GM19397 (cell line): ENCODE data around the gene RNF213.

Experiments used
- ATAC-seq: cut with Tn5 transposase; IDR thresholded peaks from one replicate; pipeline ENCODE4 v1.9.1; 2021; ENCODE audit warnings: mild to moderate bottlenecking, moderate library complexity; ENCODE audit not compliant: unreplicated experiment

RNF213 gene

GRCh38 chr17:80363518-80364090, 103.0 kb downstream of the RNF213 start:
- ATAC-seq = no peak

- ATAC-seq = no peak
Observed at GRCh38 chr17:80364091-80364691, 103.5 kb downstream of the RNF213 start.

GRCh38 chr17:80365001-80365965, 104.6 kb downstream of the RNF213 start:
- no peak for ATAC-seq

DNA sequence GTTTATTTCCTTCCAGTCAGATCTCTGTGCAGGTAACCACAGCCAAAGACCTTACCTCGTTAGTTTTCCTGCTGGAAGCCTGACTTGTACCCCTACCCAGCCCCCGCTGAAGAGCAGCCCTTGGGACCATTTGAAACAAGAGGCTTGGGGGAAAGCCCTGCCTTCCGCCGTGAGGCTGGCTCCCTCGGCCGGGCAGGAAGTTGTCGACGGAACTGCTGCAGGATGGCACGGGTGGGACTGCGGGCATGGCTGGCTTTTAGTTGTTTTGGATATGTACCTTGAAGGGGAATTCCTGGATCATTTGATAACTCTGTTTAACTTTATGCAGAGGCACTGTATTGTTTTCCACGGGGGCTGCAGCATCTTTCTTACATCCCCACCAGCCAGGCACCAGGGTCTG, 105.3 kb downstream of the RNF213 start:
- no peak for ATAC-seq

- no peak for ATAC-seq
Observed at GRCh38 chr17:80367503-80367902, 106.9 kb downstream of the RNF213 start.

GRCh38 chr17:80371196-80371595, 110.5 kb downstream of the RNF213 start:
- ATAC-seq = no peak

GRCh38 chr17:80372456-80372855, 111.8 kb downstream of the RNF213 start:
- no peak for ATAC-seq

DNA sequence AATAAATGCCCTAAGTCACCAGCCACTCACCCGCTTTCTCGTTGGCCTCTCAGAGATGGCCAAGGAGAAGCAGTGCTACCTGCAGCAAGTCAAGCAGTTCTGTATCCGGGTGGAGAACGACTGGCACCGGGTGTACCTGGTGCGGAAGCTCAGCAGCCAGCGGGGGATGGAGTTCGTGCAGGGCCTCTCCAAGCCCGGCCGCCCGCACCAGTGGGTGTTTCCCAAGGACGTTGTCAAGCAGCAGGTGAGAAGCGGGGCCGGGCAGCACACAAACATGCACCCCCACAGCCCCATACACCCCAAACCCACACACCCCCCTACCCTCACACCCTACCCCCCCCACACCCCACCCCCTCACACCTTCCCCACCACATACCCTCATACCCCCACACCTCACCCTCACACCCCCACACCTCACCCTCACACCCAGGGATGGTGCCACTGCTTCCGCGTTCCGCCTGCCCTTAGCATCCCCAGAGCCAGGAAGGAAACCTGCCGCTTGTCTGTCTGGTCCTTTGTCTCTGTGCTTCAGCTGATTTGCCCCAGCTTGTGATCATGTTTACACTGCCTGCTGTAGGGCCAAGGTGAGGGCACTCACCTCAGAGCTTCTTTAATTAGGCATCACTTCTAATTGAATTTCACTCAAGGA, 112.4 kb downstream of the RNF213 start:
- no peak for ATAC-seq

DNA sequence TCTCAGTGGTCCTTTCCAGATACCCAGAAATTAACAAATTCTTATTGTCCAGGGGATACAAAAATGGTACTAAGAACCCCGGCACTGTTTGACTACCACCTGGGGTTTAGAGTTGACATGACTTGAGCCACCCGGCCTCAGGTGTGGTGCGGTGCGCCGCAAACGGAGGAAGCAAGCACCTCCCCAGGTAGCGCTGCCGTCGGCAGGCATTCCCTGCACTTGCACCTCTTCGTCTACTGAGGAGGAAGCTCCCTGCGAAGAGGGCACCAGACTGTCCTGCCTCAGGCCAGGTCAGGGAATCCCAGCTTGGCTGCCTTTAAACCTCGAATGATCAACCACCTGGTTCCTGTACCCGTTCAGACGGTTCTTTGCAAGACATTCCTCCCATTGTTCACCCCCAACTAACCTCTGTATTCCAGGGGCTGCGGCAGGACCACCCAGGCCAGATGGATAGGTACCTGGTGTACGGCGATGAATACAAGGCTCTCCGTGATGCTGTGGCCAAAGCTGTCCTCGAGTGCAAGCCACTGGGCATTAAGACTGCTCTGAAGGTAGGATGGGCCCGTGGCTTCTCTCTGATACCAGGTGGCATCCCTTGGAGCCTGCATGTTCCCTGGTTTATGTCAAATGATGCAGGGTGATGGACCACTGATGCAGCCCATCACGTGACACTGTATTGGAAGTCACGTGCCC, 113.5 kb downstream of the RNF213 start:
- ATAC-seq = no peak

DNA sequence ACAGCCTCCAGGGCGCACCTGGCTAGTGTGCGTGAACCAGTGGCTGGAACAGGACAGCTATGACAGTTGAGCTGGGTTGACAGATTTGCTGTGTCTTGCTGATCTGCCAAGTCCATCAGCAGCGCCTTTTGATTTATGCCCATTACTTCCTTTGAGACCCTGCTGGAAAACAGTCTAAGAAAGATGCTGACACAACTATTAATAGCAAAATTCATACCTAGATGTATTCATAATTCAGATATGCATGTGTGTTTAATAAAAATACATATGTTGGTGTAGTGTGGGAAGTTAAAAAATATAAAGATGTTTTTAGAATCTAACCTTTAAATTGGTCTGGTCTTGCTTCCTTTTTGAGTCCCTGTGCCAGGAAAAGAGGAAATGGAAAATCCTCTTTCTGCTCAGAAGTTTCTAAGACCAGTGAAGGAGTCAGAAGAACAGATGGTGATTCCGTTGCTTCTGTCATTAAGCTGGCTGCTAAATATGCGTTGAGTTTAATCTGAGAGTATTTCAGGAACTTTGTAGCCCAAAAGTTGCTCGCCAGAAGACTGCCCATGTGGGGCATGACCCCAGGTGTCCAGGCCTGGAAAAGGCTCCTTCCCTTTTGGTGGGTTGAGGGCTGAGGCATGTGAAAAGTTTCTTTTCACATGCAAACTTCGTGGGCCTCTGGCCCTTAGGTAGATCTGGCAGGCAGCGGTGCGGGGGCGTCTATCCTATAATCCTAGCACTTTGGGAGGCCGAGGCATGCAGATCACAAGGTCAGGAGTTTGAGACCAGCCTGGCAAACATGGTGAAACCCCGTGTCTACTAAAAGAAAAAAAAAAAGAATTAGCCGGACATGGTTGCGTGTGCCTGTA, 114.3 kb downstream of the RNF213 start:
- no peak for ATAC-seq

- no peak for ATAC-seq
Observed at GRCh38 chr17:80376531-80376930, 115.9 kb downstream of the RNF213 start.

- ATAC-seq = no peak
Observed at GRCh38 chr17:80377798-80378197, 117.1 kb downstream of the RNF213 start.

DNA sequence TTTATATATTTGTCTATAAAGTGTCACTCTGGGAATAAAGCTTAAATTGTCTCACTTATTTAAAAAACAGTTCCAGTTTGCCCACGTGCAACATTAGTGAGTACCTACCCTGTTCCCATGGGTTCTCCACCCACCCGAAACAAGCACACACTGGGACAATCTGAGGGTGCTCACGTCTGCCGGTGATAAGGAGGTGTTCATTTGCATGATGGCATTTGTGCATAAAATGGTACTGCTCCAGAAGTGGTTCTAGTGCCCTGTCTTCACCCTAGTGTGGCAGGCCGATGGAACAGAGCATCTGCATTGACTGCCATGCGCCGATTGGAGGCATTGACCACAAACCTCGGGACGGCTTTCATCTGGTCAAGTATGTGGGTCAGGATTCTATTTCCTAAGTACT, 118.7 kb downstream of the RNF213 start:
- no peak for ATAC-seq

- ATAC-seq = no peak
Observed at GRCh38 chr17:80380068-80380467, 119.4 kb downstream of the RNF213 start.

DNA sequence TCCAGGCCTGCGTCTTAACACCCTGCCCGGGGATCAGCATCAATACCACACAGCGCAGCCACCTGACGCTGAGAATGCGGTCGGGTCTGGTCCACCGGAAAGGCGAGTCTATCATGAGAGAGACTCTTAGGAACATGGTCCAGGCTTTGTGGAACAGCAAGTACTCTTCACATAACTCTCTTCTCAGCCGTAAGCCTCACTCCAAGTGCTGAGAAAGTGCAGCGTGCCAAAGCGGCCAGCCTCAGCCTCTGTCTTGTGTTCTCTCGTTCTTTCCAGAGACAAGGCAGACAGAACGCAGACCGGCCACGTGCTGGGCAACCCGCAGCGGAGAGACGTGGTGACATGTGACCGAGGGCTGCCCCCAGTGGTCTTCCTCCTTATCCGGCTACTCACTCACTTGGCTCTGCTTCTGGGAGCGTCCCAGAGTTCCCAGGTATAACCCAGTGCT, 119.9 kb downstream of the RNF213 start:
- ATAC-seq = no peak

- ATAC-seq = no peak
Observed at GRCh38 chr17:80381416-80381923, 120.8 kb downstream of the RNF213 start.

GRCh38 chr17:80382446-80382845, 121.8 kb downstream of the RNF213 start:
- no peak for ATAC-seq

- no peak for ATAC-seq
Observed at GRCh38 chr17:80382956-80383355, 122.3 kb downstream of the RNF213 start.

DNA sequence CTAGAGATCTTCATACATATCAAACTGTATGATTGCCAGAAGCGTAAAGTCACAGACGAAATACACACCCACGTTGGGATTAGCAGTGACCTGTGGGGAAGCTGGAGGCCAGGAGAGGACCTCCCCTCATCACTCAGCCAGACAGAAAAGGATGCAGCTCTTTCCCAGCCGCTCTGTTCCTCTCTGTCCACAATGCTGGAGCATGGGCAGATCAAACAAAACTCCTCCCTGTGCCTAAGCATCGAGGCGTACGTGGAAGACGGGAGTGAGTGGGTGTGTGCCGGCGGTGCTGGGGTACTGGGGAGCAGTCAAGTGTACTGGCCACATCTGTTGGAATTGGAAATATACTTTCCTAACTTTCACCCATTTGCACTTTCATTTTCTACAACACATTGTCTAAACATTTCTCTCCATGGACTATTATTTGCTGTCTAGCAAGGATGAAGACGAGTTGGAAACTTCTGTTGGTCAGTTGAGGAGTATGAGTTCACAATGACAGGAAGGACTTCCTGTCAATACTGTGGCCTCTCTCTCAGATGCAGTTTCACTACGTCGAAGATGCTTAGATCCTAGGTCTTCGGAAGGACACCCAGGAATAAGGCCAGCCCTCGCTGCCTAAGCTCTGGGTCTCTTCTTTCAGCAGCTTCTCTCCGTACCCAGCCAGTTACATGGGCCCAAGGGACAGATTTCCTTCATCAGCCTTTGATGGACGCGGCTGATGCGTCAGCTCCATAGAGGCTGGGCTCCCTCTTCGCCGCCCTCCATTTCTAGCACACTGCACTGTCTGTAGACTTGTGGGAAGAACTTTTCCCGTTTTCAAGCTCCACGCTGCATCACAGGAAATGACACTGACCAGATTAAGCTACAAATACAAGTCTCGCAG, 123.7 kb downstream of the RNF213 start:
- no peak for ATAC-seq
